Osteoblast (primary cell): Measurements from ENCODE around the gene MINDY1. TPM values are rescaled to one million over a fixed set of nuclear protein-coding genes. Genes with fewer than 3 reads are reported as not detected.

Source experiments
- DNase-seq: peaks from one replicate; pipeline ENCODE4 v3.0.0; 2011; ENCODE audit warnings: low spot score, mixed read lengths; ENCODE audit not compliant: insufficient read length; ENCODE audit errors: missing footprints
- H2AFZ ChIP-seq: 2 replicates; pipeline ENCODE4 v1.6.0; 2011; ENCODE audit warnings: mild to moderate bottlenecking, low read length
- H3K27ac ChIP-seq: 2 replicates; pipeline ENCODE4 v1.5.1; 2011; ENCODE audit warnings: mild to moderate bottlenecking, low read depth, low read length, moderate library complexity
- H3K27me3 ChIP-seq: 2 replicates; pipeline ENCODE4 v1.6.0; 2012; ENCODE audit warnings: mild to moderate bottlenecking, control low read depth, inconsistent platforms, low read length, moderate library complexity; ENCODE audit not compliant: insufficient read depth
- H3K36me3 ChIP-seq: 2 replicates; pipeline ENCODE4 v1.5.1; 2011; ENCODE audit warnings: mild to moderate bottlenecking, low read length, control low read depth, moderate library complexity; ENCODE audit not compliant: insufficient read depth
- H3K4me1 ChIP-seq: 2 replicates; pipeline ENCODE4 v1.5.1; 2011; ENCODE audit warnings: mild to moderate bottlenecking, low read length, control low read depth, moderate library complexity; ENCODE audit not compliant: insufficient read depth
- H3K4me2 ChIP-seq: 2 replicates; pipeline ENCODE4 v1.6.0; 2011; ENCODE audit warnings: mild to moderate bottlenecking, low read length; ENCODE audit not compliant: insufficient read depth
- H3K4me3 ChIP-seq: fragments of 200-600 bp; sonication (generic); 3 replicates; pipeline ENCODE4 v1.5.1; 2012; ENCODE audit warnings: mild to moderate bottlenecking, low read length, inconsistent platforms; ENCODE audit not compliant: insufficient read depth
- H3K79me2 ChIP-seq: 2 replicates; pipeline ENCODE4 v1.6.0; 2012; ENCODE audit warnings: mild to moderate bottlenecking, low read length, control low read depth, inconsistent platforms; ENCODE audit not compliant: insufficient read depth
- H3K9me3 ChIP-seq: 2 replicates; pipeline ENCODE4 v1.5.1; 2011; ENCODE audit warnings: low read depth, low read length, control low read depth
- H4K20me1 ChIP-seq: 2 replicates; pipeline ENCODE4 v1.6.0; 2012; ENCODE audit warnings: mild to moderate bottlenecking, low read length, control low read depth; ENCODE audit not compliant: insufficient read depth
- total RNA-seq: library from RNA; depleted of rRNA; stranded (reverse); fragments of >200 nt; gene quantifications from 2 replicates; pipeline ENCODE4 v1.2.3, GENCODE V29; 2012
- TF ChIP-seq, protein P1 (sequence below): IDR thresholded peaks from 2 replicates; pipeline ENCODE4 v1.5.1; 2011; ENCODE audit warnings: mild to moderate bottlenecking, low read depth, low read length, moderate library complexity; ENCODE audit errors: extremely low read depth

MINDY1 gene
- total RNA-seq, 1 donor: 18.1 TPM

DNA sequence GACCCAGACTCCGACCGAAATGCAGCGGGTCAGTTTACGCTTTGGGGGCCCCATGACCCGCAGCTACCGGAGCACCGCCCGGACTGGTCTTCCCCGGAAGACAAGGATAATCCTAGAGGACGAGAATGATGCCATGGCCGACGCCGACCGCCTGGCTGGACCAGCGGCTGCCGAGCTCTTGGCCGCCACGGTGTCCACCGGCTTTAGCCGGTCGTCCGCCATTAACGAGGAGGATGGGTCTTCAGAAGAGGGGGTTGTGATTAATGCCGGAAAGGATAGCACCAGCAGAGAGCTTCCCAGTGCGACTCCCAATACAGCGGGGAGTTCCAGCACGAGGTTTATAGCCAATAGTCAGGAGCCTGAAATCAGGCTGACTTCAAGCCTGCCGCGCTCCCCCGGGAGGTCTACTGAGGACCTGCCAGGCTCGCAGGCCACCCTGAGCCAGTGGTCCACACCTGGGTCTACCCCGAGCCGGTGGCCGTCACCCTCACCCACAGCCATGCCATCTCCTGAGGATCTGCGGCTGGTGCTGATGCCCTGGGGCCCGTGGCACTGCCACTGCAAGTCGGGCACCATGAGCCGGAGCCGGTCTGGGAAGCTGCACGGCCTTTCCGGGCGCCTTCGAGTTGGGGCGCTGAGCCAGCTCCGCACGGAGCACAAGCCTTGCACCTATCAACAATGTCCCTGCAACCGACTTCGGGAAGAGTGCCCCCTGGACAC, 41.4 kb upstream of the MINDY1 start:
- DNase-seq: peak; percentile 95
- TF ChIP-seq, protein P1, sequence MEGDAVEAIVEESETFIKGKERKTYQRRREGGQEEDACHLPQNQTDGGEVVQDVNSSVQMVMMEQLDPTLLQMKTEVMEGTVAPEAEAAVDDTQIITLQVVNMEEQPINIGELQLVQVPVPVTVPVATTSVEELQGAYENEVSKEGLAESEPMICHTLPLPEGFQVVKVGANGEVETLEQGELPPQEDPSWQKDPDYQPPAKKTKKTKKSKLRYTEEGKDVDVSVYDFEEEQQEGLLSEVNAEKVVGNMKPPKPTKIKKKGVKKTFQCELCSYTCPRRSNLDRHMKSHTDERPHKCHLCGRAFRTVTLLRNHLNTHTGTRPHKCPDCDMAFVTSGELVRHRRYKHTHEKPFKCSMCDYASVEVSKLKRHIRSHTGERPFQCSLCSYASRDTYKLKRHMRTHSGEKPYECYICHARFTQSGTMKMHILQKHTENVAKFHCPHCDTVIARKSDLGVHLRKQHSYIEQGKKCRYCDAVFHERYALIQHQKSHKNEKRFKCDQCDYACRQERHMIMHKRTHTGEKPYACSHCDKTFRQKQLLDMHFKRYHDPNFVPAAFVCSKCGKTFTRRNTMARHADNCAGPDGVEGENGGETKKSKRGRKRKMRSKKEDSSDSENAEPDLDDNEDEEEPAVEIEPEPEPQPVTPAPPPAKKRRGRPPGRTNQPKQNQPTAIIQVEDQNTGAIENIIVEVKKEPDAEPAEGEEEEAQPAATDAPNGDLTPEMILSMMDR: no peak
- peaks cover 3% of the 10 kb centered on the region for H3K79me2 ChIP-seq

DNA sequence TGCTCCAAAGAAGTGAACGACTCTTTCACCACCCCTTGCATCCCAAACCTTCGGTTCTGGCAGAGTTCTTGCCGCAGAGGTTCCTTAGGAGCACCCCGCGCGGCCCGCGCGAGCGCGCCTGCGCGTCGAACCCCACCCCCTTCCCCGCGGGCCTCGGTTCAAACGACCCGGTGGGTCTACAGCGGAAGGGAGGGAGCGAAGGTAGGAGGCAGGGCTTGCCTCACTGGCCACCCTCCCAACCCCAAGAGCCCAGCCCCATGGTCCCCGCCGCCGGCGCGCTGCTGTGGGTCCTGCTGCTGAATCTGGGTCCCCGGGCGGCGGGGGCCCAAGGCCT, 40.9 kb upstream of the MINDY1 start, which contains the start of gene C1orf56:
TSS of gene C1orf56 (plus strand) at position 161 of the 334 bp plus-strand sequence. CDS start at position 258, 97 bp downstream.
- Histone ChIP-seq H3K27ac (peak within 1 kb of the TSS; percentile 83), H3K36me3 (peaks cover 23% of the 10 kb centered on the region), H3K9me3 (no peaks in the 10 kb centered on the region), H3K4me3 (peak within 1 kb of the TSS; percentile 88), H3K4me1 (peaks cover 11% of the 10 kb centered on the region), H2AFZ (peak within 1 kb of the TSS; percentile 68), H3K27me3 (no peaks in the 10 kb centered on the region), H3K79me2 (peaks cover 3% of the 10 kb centered on the region), H4K20me1 (no peaks in the 10 kb centered on the region), H3K4me2 (peak within 1 kb of the TSS; percentile 97)
- TF ChIP-seq, protein P1: no peak
- peak; percentile 95 for DNase-seq

More for the DNA sequence above, 41.4 kb upstream of the MINDY1 start:
- Histone ChIP-seq H3K4me3 (peak overlapping the region; percentile 88), H4K20me1 (peaks cover 4% of the 10 kb centered on the region), H3K9me3 (no peaks in the 10 kb centered on the region), H3K27ac (peak overlapping the region; percentile 83), H2AFZ (peak overlapping the region; percentile 68), H3K4me2 (peak overlapping the region; percentile 97), H3K36me3 (peaks cover 28% of the 10 kb centered on the region), H3K4me1 (peaks cover 11% of the 10 kb centered on the region), H3K27me3 (no peaks in the 10 kb centered on the region)

DNA sequence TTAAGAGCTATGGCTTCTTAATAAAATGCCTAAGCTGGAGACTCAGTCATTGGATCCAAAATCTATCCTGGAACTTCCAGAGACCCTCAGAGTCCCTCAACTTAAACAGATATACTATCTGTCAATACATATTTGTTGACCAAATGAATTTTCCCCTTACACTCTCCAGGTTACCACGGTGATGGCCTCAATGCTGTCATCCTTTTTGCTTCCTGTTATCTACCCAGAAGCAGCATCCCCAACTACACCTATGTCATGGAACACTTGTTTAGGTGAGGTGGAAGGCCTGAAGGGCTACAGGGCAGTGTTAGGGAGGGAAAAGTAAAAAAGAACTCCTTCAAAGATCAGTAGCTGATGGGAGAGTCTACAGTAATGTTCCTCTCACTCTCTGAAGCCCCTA, 36.5 kb upstream of the MINDY1 start:
- H3K79me2 ChIP-seq: no peaks in the 10 kb centered on the region
- H3K4me1 ChIP-seq: peaks cover 3% of the 10 kb centered on the region
- H3K27ac ChIP-seq: no peak overlapping the region
- no peaks in the 10 kb centered on the region for H3K27me3 ChIP-seq
- H3K9me3 ChIP-seq: no peaks in the 10 kb centered on the region
- H3K36me3 ChIP-seq: no peaks in the 10 kb centered on the region
- H3K4me2 ChIP-seq: no peak overlapping the region
- H2AFZ ChIP-seq: no peak overlapping the region
- no peak for DNase-seq
- no peaks in the 10 kb centered on the region for H4K20me1 ChIP-seq
- H3K4me3 ChIP-seq: no peak overlapping the region
- TF ChIP-seq, protein P1: no peak

DNA sequence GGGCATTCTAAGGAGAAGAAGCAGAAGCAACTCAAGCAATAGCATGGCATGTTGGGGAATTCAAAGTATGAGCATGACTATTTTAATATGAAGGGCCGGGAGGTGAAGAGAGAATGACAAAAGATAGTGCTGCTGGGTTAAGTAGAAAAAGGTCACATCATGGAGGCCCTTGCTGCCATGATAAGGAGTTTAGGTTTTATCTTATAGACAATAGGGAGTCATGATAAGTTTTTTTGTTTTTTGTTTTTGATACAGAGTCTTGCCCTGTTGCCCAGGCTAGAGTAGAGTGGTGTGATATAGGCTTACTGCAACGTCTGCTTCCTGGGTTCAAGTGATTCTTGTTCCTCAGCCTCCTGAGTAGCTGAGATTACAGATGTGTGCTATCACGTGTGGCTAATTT, 32.8 kb upstream of the MINDY1 start:
- no peak overlapping the region for H2AFZ ChIP-seq

More for the DNA sequence above, 32.8 kb upstream of the MINDY1 start:
- Histone ChIP-seq H3K27me3 (no peaks in the 10 kb centered on the region), H3K79me2 (no peaks in the 10 kb centered on the region), H3K36me3 (peaks cover 8% of the 10 kb centered on the region), H3K4me3 (no peak overlapping the region), H4K20me1 (no peaks in the 10 kb centered on the region), H3K9me3 (no peaks in the 10 kb centered on the region), H3K4me2 (no peak overlapping the region), H3K27ac (no peak overlapping the region), H3K4me1 (no peaks in the 10 kb centered on the region)
- DNase-seq: no peak
- TF ChIP-seq, protein P1: no peak
